ENCODE measurements around the gene XK.
"Not testable (repeated sequence)": the region's sequence is repeated elsewhere in the genome, so short reads cannot be mapped to it uniquely, and the experiment has no call there.

XK gene

DNA sequence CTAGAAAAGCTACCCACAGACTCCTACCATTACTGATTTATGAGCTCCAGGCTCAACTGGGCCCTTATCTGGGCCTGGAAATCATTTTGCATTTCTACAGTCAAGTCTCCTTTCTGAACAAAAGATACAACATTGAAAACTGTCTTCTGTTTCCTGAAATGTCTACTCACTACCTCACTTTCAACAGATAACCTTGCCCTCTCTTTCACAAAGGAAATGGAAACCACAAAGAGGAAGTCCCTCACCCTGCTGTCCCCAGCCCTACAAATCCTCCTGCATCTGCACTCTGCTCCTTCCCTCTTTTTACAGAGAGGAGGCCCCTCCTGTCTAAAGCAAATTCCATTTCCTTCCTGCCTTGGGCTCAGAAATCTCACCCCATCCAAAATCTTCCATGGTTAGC, 69.4 kb downstream of the XK start:
- no peak for DNase-seq (ENCODE audit: low read depth)

DNA sequence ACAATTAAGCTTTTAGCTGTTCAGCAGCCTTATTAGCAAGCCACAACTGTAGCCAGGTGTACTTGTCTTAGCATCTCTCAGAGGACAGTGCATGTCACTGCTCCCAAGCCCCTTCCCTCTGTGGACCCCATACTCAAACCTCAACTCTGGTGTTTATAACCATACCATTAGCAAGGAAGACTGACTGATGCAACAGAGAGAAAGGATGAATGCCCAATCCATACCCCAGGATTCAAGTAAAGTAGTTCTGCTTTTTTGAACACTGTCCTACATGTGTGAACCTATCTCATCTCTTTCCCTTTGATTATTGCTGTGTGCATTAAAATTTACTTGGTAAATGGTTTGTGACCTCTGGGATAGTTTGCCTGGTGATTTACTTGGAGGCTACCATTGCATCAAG, 71.5 kb downstream of the XK start:
- DNase-seq (ENCODE audit: low read depth), result no peak

DNA sequence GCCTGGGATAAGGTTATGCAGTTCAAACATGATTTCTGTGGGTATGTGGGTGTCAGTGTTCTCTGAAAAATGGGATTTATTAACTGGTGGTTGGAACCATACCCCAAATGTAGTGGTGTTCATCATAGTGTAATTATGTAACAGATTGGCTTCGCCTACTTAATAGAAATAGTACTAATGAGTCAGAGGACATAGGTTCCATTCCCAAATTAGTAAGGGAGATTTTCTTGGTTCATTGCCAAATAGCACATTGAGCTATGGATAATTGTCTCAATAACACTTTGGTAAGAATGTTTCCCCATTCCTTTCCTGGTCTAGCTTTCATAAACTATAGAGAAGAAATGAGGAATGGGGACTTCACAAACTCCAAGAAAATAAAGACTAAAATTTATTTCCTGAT, 73.8 kb downstream of the XK start:
- DNase-seq (ENCODE audit: low read depth), result no peak

DNA sequence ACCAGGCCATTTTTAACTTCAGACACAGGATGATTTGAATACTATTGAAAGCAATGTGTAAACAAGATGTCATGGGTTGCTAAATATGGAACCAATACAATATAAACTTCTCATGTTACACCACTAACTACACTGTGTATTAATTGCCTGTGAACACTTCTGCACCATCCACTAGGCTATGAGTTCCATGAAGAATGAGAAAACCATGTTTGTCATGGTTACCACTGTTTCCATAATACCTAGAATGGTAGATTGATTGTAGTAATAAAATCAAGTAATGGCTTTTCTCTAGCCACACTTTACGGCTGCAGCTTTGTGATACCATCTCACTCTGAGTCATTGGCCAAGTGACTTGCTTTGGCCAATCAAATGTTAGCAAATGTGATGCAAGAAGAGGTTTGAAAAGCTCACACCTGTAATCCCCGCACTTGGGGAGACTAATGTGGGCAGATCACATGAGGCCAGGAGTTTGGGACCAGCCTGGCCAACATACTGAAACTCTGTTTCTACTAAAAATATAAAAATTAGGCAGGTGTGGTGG, 74.4 kb downstream of the XK start:
- no peak for DNase-seq (ENCODE audit: low read depth)

GRCh38 chrX:37763400-37763799, 77.8 kb downstream of the XK start:
- no peak for DNase-seq (ENCODE audit: low read depth)

- no peak for DNase-seq (ENCODE audit: low read depth)
These were observed 79.9 kb downstream of the XK start for GRCh38 chrX:37765507-37765906.

DNA sequence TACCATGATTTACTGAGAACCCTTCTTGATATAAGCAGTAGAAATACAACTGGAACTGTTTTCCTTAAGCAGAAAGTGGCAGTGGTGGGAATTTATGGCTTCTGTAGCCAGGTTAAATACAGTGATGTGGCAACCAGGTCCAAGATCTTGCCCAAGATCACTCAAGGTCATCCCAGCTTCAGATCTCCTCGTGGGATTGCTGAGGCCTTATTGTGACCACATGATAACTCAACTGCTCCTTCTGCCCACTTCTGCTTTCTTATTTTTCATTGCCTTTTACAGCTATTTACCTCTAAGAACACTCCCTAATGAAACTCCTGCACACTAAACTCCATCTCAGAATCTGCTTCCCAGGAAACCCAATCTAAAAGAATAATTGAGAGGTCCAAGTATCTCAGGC, 81.8 kb downstream of the XK start:
- no peak for DNase-seq (ENCODE audit: low read depth)

DNA sequence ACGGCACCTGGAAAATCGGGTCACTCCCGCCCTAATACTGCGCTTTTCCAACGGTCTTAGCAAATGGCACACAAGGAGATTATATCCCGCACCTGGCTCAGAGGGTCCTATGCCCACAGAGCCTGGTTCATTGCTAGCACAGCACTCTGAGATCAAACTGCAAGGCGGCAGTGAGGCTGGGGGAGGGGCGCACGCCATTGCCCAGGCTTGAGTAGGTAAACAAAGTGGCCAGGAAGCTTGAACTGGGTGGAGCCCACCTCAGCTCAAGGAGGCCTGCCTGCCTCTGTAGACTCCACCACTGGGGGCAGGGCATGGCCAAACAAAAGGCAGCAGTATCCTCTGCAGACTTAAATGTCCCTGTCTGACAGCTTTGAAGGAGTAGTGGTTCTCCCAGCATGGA, 83.3 kb downstream of the XK start:
- DNase-seq (ENCODE audit: low read depth), result not testable (repeated sequence)

DNA sequence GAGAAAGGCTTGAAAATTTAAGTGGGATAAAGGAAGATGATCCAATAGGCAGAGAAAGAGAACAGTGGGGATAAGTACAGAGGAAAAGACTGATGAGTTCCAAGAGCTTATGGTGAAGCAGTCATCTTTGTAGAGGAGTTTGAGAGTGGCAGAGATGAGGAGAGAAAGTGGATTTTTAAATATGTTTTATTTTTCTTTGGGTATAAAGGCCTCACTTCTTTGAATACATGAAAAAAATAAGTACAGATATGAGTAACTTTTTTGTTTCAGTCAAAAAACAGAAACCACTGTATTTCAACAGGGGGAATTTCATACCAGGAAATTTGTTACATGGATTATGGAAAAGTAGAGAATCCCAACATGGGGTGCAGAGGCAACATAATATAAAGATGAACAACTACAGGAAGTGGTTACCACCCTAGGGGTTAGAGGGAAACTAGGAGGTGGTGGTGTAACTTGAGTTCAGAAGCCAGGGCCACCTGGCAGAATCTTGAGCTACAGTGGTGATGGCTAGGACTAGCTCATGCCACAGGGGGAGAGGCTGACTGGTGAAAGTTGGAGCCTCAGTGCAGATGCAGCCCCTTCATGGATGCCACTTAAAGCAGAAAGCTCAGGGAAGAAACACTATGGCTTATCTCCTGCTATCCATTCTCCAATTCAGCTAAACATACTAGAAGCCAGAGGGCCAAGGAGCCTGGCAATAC, 90.8 kb downstream of the XK start:
- no peak for DNase-seq (ENCODE audit: low read depth)

DNA sequence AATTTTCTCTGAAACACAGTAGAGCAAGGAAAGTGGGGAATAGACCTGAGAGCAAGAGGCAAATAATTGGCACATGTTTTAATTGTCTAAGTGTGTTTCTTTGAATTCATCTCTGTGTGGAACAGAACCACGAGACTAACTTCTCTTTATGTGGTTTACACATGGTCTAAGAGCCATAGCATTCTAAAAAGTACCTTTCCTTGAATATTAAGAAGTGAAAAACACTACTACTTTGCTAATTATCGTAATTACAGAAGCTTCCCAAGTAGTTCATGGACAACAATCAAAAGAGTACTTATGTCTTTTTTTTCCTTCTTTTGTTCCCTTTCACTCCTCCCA, 91.4 kb downstream of the XK start:
- DNase-seq (ENCODE audit: low read depth), result no peak

DNA sequence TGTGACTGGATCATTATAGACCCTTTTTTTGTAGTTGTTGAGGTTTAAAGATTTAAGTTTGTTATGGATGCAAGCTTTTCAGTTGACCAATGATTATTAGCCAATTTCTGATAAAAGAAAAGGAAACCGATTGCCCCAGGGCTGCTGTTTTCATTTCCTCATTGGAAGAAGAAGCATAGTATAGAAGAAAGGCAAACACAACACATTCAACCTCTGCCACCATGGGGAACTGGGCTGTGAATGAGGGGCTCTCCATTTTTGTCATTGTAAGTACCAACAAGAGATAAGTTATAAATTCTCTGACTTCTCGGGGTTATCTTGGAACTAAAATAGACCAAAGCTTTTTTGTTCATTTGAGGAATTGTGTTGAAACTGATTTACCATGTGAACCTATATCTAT, 94.3 kb downstream of the XK start, which contains the start of gene CYBB:
Gene CYBB (plus strand): TSS at position 203 of the 400 bp plus-strand sequence. CDS start 19 bp downstream, at position 222.
- DNase-seq (ENCODE audit: low read depth), result no peak

DNA sequence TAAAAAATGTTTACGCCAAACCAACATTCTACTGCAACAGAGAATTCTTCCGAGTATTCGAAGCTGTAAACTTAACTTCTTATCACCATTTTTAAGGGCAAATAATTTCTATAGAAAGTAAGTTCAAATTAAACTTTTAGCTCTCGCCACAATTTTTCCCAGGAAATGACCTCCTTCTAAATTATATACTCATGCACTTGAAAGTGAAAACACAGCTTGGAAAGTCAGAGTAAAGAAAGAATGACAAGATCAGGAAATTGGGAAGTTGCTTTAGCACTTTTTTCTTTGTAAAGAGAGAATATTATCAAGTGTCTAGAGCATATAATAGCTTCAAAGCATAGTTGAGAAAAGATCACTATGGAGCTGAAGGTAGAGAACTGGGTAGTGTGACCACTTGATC, 95.5 kb downstream of the XK start:
- no peak for DNase-seq (ENCODE audit: low read depth)

Measured in EH (cell line).